22Rv1 (cell line): Measurements from ENCODE around the gene ZBTB44.

Experiments
- H3K27ac ChIP-seq: fragments of 450-650 bp; 2 replicates; pipeline ENCODE4 v1.5.1; 2017
- CTCF ChIP-seq: fragments of 450-650 bp; IDR thresholded peaks from 2 replicates; pipeline ENCODE4 v1.5.1; 2017; ENCODE audit warnings: mild to moderate bottlenecking
- ZFX ChIP-seq: fragments of 450-650 bp; IDR thresholded peaks from 2 replicates; pipeline ENCODE4 v1.6.1; 2017; ENCODE audit warnings: antibody characterized with exemption, borderline replicate concordance

Gene ZBTB44

DNA sequence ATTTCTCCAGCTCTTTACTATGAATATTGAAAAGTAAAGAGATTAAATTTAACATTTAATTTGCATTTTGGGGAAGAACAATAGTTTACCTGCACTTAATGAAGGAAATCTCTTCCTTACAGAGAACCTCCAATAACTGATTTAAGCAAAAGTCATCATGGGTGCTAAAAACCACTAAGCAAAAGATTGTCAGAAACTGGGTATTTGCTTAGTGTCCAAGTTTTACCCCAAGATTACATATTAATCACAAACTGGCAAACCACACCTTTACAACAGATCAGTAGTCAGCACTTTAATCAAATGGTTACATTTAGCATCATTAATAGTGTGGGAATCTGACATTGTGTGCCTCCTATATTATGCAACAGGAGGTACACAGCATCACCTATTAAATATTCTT lies 2.7 kb downstream of the ZBTB44 start:
- TF ChIP-seq CTCF (no peak), ZFX (no peak)
- H3K27ac ChIP-seq: no peak overlapping the region

DNA sequence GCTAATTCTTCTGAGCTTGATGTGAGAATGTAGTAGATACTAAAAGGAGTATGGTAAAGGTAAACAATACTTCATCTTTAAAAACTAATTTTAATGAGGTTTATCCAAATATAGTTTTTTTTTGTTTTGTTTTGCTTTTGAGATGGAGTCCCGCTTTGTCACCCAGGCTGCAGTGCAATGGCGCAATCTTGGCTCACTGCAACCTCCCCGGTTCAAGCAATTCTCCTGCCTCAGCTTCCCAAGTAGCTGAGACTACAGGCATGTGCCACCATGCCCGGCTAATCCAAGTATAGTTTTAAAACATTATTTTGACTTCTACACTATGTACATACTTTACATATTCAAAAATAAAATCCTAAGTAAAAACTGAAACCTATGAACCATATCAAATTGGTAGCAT lies 4.1 kb downstream of the ZBTB44 start:
- TF ChIP-seq CTCF (no peak), ZFX (no peak)
- H3K27ac ChIP-seq: no peak overlapping the region

DNA sequence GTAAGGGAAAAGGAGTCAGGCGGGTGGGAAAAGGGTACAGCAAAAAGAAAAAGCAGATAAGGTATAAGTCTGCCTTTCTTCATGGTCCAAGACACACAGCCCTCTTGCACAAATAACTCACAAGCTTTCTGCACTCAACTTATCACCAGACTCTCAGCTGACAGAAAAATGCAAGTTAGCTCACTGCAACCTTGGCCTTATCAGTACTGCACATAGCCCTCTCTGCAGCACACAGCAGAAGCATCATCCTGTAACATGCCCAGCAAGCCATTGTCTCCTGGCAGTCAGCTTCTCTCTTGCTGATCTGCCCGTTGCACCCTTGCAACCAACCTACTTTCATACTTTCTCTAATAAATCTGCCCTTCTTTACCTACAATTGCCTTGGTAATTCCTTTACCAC lies 5.8 kb downstream of the ZBTB44 start:
- H3K27ac ChIP-seq: no peak overlapping the region
- TF ChIP-seq ZFX (no peak), CTCF (no peak)

GRCh38 chr11:130308059-130308458 lies 6.7 kb downstream of the ZBTB44 start:
- H3K27ac ChIP-seq: no peak overlapping the region
- TF ChIP-seq ZFX: no peak

DNA sequence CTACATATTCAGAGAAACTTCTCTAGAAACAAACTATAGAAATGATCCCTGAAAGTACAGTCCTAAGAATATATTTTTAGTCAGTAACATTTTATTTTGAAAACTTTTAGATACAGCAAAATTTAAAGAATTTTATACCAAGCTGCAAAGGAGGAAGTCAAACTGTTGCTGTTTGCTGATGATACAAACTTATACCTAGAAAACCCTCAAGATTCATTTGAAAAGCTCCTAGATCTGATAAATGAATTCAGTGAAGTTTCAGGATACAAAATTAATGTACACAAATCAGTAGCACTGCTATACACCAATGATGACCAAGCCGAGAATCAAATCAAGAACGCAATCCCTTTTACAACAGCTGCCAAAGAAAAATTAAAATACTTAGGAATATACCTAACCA lies 10.1 kb downstream of the ZBTB44 start:
- H3K27ac ChIP-seq: no peak overlapping the region
- TF ChIP-seq CTCF: no peak
- TF ChIP-seq ZFX: no peak

- TF ChIP-seq CTCF: no peak
- no peak for TF ChIP-seq ZFX
- H3K27ac ChIP-seq: no peak overlapping the region
These were observed 13.7 kb downstream of the ZBTB44 start for GRCh38 chr11:130301002-130301401.

- no peak for TF ChIP-seq ZFX
- TF ChIP-seq CTCF: no peak
These were observed 14.2 kb downstream of the ZBTB44 start for GRCh38 chr11:130300567-130300966.

GRCh38 chr11:130299978-130300377 lies 14.7 kb downstream of the ZBTB44 start:
- TF ChIP-seq ZFX (no peak), CTCF (no peak)
- H3K27ac ChIP-seq: no peak overlapping the region

More at GRCh38 chr11:130300567-130300966, 14.2 kb downstream of the ZBTB44 start:
- no peak overlapping the region for H3K27ac ChIP-seq
